NCI-H2081 treated with DMSO at 0.1 percent for 48 hours (cell line): ENCODE data around the gene PNPLA7.
"Not testable (repeated sequence)": the region's sequence is repeated elsewhere in the genome, so short reads cannot be mapped to it uniquely, and the experiment has no call there.

Source experiments
- DNase-seq: peaks from one replicate; lab custom pipeline; 2025; lab: John Stamatoyannopoulos, UW

The PNPLA7 gene

DNA sequence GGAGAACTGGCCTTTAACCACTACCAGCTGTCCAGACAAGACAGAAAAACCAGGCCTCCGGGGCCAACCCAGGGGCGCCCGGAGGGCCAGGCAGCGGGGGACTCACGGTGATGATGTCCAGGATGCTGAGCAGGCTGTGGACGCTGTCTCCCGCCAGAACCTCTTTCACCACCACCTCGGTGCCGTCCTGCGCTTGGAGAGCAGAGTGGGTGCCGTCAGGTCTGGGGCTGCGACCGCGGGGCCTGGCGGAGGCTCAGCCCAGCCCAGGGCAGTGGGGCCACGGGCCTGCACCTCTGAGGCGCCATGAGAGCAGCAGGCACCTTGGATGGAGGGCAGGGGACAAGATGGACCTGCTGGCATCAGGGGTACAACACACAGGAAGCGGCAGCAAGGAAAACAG is 9.7 kb downstream of the PNPLA7 start:
- no peak for DNase-seq

- DNase-seq, result no peak
Measured at GRCh38 chr9:137538058-137538457, 12.1 kb downstream of the PNPLA7 start.

GRCh38 chr9:137536594-137537131 is 13.5 kb downstream of the PNPLA7 start:
- DNase-seq, result not testable (repeated sequence)

- DNase-seq, result no peak
Measured at GRCh38 chr9:137535120-137535428, 15.1 kb downstream of the PNPLA7 start.

- peak; percentile 48 for DNase-seq
Measured at GRCh38 chr9:137534256-137535119, 15.7 kb downstream of the PNPLA7 start.

- DNase-seq, result not testable (repeated sequence)
Measured at GRCh38 chr9:137532891-137533468, 17.2 kb downstream of the PNPLA7 start.

GRCh38 chr9:137531099-137531765 is 19.0 kb downstream of the PNPLA7 start:
- no peak for DNase-seq

DNA sequence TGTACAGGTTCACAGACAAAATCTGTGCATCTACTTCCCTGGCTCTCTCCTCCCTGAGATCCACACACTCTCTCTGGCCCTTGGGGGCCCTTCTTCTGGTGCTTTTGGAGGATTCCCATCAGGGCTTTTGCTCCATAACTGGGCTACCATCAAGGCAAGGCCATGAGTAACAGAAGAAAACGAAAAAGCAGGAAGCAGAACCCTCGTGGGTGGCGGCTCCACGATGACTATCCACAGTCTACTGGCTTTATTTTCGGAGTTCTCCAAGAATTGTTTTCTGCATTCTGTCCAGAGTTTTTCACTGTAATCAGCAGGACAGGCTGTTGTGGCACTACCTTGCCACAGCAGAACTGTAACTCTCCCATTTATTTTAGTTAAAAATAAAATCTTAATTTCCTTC is 19.9 kb downstream of the PNPLA7 start:
- DNase-seq, result no peak

GRCh38 chr9:137524981-137525317 is 25.3 kb downstream of the PNPLA7 start:
- no peak for DNase-seq

GRCh38 chr9:137524161-137524980 is 25.8 kb downstream of the PNPLA7 start:
- no peak for DNase-seq

- no peak for DNase-seq
Measured at GRCh38 chr9:137522746-137523455, 27.3 kb downstream of the PNPLA7 start.

GRCh38 chr9:137521405-137521985 is 28.7 kb downstream of the PNPLA7 start:
- DNase-seq, result no peak

DNA sequence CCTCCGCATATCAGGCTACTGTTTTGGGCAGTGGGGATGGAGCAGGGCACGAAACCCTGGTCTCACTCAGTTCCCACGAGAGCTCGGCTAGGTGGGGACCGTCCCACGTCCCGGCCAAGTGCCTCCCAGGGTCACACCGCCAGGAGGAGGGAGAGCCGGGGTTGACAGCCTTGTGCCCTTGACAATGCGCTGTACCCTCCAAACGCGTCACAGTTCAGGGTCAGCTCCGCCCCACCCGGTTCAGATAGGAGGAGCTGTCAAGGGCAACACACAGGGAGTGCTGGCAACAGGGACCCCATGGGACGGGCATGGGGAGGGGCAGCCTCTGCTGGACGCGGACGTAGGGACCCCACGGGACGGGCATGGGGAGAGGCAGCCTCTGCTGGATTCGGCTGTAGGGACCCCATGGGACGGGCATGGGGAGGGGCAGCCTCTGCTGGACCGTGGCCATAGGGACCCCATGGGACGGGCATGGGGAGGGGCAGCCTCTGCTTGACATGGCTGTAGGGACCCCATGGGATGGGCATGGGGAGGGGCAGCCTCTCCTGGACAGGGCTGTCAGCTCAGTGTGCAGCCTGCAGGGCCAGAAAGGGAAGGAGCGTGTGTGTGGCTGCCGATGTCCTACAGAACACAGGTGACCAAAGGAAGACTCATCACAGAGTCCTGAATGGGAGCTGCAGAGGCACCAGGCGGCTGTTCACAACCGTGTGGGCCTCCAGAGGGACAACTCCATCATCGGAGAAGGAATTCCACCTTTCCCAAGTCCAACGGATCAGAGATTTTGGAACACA is 29.4 kb downstream of the PNPLA7 start:
- no peak for DNase-seq

- DNase-seq, result no peak
Measured at GRCh38 chr9:137519553-137519952, 30.6 kb downstream of the PNPLA7 start.

GRCh38 chr9:137518661-137519459 is 31.3 kb downstream of the PNPLA7 start:
- DNase-seq, result not testable (repeated sequence)

DNA sequence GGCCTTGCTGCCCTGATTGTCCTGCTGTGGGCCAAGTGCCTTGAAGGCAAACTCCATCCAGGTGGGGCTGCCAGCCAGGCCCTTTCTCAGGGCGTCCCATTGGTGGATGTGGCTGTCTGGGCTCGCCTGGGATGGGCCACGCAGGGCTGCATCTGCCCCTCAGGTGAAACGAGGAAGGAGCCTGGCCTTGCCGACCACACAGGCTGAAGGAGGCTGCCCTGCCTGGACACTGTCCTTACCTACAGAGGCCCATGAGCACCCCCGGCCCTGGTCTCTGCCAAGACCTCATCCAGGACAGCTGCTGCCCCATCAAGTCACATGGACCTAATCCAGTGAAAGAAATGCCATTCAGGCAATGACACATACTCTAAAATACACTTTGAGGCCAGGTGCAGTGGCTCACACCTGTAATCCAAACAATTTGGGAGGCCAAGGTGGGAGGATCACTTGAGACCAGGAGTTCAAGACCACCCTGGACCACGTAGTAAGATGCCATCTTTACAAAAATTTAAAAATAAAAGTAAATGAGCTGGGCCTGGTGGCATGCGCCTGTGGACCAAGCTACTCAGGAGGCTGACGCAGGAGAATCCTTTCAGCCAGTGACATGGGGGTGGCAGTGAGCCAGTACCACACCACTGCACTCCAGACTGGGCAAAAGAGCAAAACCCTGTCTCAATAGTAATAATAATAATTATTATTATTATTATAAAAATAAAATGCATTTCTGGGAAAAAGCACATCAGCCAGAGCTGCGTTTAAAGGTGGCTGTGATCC is 33.9 kb downstream of the PNPLA7 start:
- DNase-seq, result no peak

DNA sequence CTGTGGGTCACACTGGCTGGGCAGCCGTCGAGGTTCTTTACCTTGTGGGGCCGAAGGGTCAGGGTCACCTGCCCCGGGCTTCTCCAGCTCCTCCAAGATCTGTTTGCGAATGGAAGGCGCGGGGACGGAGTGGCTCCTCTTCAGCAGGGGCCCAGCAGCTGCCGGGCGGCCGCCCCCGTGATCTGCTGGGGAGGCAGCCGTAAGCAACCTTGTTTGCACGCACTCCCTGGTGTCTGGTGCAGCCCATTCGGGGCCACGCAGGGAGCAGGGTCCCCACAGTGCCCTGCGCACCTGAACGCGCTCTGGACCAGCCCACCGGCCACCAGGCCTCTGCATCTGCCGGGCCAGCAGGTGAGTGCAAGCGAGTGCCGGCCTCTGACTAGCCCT is 34.9 kb downstream of the PNPLA7 start:
- no peak for DNase-seq

DNA sequence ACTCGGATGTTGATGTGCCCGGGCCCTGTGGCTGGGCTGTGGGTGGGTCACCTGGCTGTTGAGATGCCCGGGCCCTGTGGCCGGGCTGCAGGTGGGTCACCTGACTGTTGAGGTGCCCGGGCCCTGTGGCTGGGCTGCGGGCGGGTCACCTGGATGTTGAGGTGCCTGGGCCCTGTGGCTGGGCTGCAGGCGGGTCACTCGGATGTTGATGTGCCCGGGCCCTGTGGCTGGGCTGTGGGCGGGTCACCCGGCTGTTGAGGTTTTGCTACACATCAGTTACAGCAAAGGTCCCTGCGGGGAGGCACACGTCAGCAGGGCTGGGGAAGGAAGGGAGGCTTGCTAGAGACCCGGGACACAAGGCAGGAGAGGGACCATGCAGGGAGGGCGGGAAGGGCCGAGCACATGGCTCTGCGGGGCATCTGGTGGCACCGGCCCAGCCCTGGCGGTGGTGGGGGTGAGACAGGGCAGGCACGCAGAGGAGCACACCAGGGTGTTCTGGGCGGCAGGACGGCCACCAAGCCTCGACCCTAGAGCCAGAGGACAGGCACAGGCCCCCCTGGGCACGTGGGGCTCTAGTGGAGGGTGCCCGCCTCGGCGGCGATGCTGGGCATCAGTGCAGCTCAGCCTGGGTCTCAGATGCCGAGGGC is 35.4 kb downstream of the PNPLA7 start:
- DNase-seq, result no peak
